Breast epithelium (tissue), 4 donors: ENCODE results near the gene NOD1. TPM values are rescaled to one million over a fixed set of nuclear protein-coding genes. Genes with fewer than 3 reads are reported as not detected.

ENCODE experiments used
- DNase-seq, 2 donors: peaks; one replicate each; pipeline ENCODE4 v3.0.0-alpha.2; 2019; ENCODE audit warnings: low spot score in 2 of 2
- H3K27ac ChIP-seq, 2 donors: fragments of 200-600 bp; sonication (generic) in 1 of 2; one replicate each; pipeline ENCODE4 v1.5.1; 2016 to 2019; ENCODE audit warnings: mild to moderate bottlenecking in 1 of 2
- H3K27me3 ChIP-seq, 2 donors: fragments of 200-600 bp; sonication (generic) in 1 of 2; one replicate each; pipeline versions ENCODE4 v1.5.1 to v1.6.0; 2017 to 2019; ENCODE audit warnings: control low read depth in 1 of 2, mild to moderate bottlenecking in 1 of 2
- H3K36me3 ChIP-seq: fragments of 200-600 bp; one replicate; pipeline ENCODE4 v1.5.1; 2019
- H3K4me1 ChIP-seq, 2 donors: fragments of 200-600 bp; sonication (generic); one replicate each; pipeline ENCODE4 v1.5.1; 2016 to 2019; ENCODE audit warnings: control low read depth in 1 of 2
- H3K4me3 ChIP-seq, 3 donors: fragments of 200-600 bp; sonication (generic); 1 replicate in 2 of 3; 2 replicates in 1 of 3; pipeline ENCODE4 v1.5.1; 2016 to 2019; ENCODE audit warnings: mild to moderate bottlenecking in 3 of 3, moderate library complexity in 2 of 3
- H3K9me3 ChIP-seq, 2 donors: fragments of 200-600 bp; sonication (generic) in 1 of 2; one replicate each; pipeline ENCODE4 v1.5.1; 2016 to 2019; ENCODE audit warnings: control low read depth in 1 of 2
- POLR2A ChIP-seq: fragments of 450-650 bp; IDR thresholded peaks from one replicate; pipeline ENCODE4 v1.6.1; 2016; ENCODE audit warnings: antibody characterized with exemption, mild to moderate bottlenecking, moderate library complexity
- POLR2AphosphoS5 ChIP-seq, 3 donors: sonication (generic); formaldehyde crosslinking; IDR thresholded peaks; one replicate each; pipeline ENCODE4 v1.6.1; 2017; ENCODE audit warnings: antibody characterized with exemption in 3 of 3
- intact Hi-C: fragments of 100-400 bp; cut with DNase I; formaldehyde crosslinking; loops from one replicate; pipeline ENCODE4 v1.15.1; 2023; ENCODE audit warnings: low total_unique reads
- total RNA-seq, 3 donors: library from RNA; depleted of rRNA; stranded (reverse); fragments of >200 nt; gene quantifications; one replicate each; pipeline ENCODE4 v1.1.0, GENCODE V29; 2016
- TF ChIP-seq, protein P1 (sequence below), 3 donors: fragments of 450-650 bp; IDR thresholded peaks; one replicate each; pipeline ENCODE4 v1.5.1; 2016 to 2017; ENCODE audit warnings: antibody characterized with exemption in 3 of 3, mild to moderate bottlenecking in 3 of 3, moderate library complexity in 3 of 3

NOD1 gene
- total RNA-seq, 3 donors from 2014 or later = 11.2 to 34.4 (median 21.4) TPM

DNA sequence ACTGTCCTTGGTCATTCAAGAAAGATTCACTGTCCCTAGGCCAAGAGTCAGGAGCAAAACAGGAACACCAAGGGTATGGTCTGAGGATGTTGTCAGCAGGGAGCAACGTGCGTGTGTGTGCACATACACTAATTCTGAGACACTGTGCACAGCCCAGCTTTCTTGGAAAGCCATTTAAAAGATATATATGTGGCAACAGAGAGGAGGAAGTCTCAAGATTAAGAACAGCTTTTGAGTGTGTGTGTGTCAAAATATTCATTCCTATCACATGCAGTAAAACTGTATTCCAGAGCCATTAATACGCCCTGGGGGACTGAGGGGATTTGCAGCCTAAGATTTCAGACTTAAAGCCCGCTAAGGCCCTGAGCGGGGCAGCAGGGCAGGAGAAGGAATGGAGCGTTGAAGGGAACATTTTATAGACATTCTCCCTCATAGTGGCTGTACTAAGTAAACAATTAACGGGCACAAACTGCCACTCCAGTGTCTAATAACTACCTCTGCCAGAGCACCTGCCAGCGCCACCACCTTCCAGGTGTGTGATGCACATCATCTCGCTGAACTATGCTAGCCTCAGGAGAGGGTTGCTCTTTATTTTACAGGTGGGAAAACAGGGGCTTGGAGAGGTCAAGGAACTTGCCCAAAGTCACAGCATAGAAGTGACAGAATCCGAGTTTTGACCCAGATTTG lies 2.0 kb downstream of the NOD1 start:
- peak overlapping the region; percentile 56 to 87 for H3K27ac ChIP-seq
- peak overlapping the region in 1 of 3 donors; percentile 75 for H3K4me3 ChIP-seq
- DNase-seq = no peak

DNA sequence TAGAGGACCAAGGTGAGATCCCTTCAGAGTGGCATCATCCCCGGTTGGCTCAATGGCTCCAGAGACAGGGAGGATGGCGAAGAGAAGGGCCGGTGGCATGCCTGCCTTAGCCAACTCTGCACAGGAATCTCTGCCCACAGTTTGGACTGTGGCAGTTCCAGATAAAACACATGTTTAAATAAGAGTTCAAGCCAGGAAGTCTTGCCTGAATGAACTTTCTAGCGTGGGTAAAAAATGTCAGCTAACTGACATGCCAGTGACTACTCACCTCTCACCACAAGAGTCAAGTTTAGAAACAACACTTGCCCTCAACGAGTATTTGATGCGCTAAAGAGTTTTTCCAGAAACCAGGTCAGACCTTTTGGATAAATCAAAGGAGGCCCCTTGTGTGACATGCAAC lies 3.0 kb downstream of the NOD1 start:
- intact Hi-C loops = no loop called here
- Histone ChIP-seq H3K9me3 (no peaks in the 10 kb centered on the region), H3K36me3 (no peaks in the 10 kb centered on the region), H3K27me3 (no peaks in the 10 kb centered on the region), H3K4me3 (no peak overlapping the region), H3K4me1 (peaks cover 5 to 7% of the 10 kb centered on the region in 2 donors), H3K27ac (peak overlapping the region; percentile 10 to 71)
- DNase-seq = no peak
- TF ChIP-seq, protein P1, sequence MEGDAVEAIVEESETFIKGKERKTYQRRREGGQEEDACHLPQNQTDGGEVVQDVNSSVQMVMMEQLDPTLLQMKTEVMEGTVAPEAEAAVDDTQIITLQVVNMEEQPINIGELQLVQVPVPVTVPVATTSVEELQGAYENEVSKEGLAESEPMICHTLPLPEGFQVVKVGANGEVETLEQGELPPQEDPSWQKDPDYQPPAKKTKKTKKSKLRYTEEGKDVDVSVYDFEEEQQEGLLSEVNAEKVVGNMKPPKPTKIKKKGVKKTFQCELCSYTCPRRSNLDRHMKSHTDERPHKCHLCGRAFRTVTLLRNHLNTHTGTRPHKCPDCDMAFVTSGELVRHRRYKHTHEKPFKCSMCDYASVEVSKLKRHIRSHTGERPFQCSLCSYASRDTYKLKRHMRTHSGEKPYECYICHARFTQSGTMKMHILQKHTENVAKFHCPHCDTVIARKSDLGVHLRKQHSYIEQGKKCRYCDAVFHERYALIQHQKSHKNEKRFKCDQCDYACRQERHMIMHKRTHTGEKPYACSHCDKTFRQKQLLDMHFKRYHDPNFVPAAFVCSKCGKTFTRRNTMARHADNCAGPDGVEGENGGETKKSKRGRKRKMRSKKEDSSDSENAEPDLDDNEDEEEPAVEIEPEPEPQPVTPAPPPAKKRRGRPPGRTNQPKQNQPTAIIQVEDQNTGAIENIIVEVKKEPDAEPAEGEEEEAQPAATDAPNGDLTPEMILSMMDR (IDR thresholded peaks at IDR 0.05) = no peak
- TF ChIP-seq POLR2A (no peak), POLR2AphosphoS5 (IDR thresholded peaks at IDR 0.05) (no peak)

More for the DNA sequence above, 2.0 kb downstream of the NOD1 start:
- Histone ChIP-seq H3K27me3 (no peaks in the 10 kb centered on the region), H3K4me1 (peaks cover 5 to 6% of the 10 kb centered on the region in 2 donors), H3K9me3 (no peaks in the 10 kb centered on the region), H3K36me3 (no peaks in the 10 kb centered on the region)
- intact Hi-C loops = no loop called here
- TF ChIP-seq POLR2A = no peak
- no peak for TF ChIP-seq POLR2AphosphoS5 (IDR thresholded peaks at IDR 0.05)
- TF ChIP-seq, protein P1 (IDR thresholded peaks at IDR 0.05) = no peak

DNA sequence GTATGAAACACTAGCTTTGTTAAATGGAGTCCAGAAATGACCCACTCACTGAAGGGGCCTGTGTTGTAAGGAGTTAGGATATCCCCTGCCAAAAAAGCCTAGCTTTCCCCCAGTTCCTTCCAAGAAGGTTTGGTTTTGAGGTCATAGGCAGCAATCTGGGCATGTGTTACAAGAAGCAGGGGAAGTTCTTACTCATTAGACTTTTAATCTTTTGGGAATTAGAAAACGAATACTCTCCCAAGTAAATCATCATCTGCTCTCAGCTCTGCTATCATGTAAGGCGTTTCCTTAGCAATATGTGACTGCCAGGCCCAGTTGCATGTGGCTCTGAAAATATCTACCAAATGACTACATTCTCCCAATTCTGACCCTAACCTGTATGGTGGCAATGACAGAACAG lies 3.7 kb downstream of the NOD1 start:
- H3K4me1 ChIP-seq = peaks cover 12 to 14% of the 10 kb centered on the region in 2 donors

DNA sequence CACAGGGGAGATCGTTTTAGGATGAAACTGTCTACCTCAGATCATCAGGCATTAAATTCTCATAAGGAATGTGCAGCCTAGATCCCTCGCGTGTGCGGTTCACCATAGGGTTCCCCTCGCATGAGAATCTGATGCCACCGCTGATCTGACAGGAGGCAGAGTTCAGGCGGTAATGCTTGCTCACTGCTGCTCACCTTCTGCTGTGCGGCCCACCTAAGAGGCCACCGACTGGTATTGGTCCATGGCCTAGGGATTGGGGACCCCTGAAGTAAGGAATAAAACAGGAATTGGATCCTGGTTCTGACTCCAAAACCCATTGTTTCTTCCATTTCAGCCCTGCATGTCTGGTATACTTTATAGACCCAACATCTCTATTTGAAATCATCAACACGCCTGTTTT lies 4.1 kb downstream of the NOD1 start:
- H3K36me3 ChIP-seq = no peaks in the 10 kb centered on the region
- TF ChIP-seq, protein P1 (IDR thresholded peaks at IDR 0.05) = no peak
- TF ChIP-seq POLR2A = no peak
- TF ChIP-seq POLR2AphosphoS5 (IDR thresholded peaks at IDR 0.05) = no peak
- H3K9me3 ChIP-seq = no peaks in the 10 kb centered on the region
- no peak overlapping the region for H3K4me3 ChIP-seq
- peak overlapping the region; percentile 61 to 94 for H3K27ac ChIP-seq
- H3K27me3 ChIP-seq = no peaks in the 10 kb centered on the region
- H3K4me1 ChIP-seq = peaks cover 15 to 17% of the 10 kb centered on the region in 2 donors
- DNase-seq = no peak
- intact Hi-C loops = no loop called here

More for the DNA sequence above, 3.7 kb downstream of the NOD1 start:
- intact Hi-C loops = no loop called here
- no peak overlapping the region for H3K4me3 ChIP-seq
- no peaks in the 10 kb centered on the region for H3K9me3 ChIP-seq
- H3K27ac ChIP-seq = peak overlapping the region; percentile 61 to 94
- H3K27me3 ChIP-seq = no peaks in the 10 kb centered on the region
- TF ChIP-seq POLR2A (no peak), POLR2AphosphoS5 (IDR thresholded peaks at IDR 0.05) (peak in 1 of 3 donors; percentile 58)
- no peak for DNase-seq
- no peaks in the 10 kb centered on the region for H3K36me3 ChIP-seq

DNA sequence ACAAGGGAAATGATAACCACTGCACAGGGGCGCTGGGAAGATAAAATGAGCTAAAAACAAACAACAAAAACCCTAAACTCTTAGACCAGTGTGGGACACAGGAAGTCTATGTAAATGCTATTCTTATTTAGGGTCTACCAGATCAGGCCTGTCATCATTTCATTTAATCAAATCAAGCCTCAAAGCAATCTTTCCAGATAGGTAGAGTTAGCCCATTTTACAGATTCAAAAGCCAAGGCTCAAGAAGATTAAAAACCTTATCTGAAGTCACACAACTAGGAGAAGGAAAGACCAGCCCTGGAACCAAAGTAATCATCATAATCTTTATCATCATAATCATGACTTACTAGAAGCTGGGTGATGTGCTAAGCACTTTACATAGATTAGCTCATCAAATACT lies 4.7 kb downstream of the NOD1 start:
- no peak overlapping the region for H3K4me3 ChIP-seq
- TF ChIP-seq POLR2AphosphoS5 (IDR thresholded peaks at IDR 0.05) (no peak), POLR2A (no peak)
- TF ChIP-seq, protein P1 (IDR thresholded peaks at IDR 0.05) = no peak
- H3K9me3 ChIP-seq = no peaks in the 10 kb centered on the region
- no peaks in the 10 kb centered on the region for H3K36me3 ChIP-seq
- intact Hi-C loops = no loop called here
- DNase-seq = no peak
- no peaks in the 10 kb centered on the region for H3K27me3 ChIP-seq
- H3K27ac ChIP-seq = peak overlapping the region; percentile 43 to 94
- H3K4me1 ChIP-seq = peaks cover 15 to 17% of the 10 kb centered on the region in 2 donors
